GM19351 (cell line): Measurements from ENCODE around the gene NTN5.
"Not testable (repeated sequence)": the region's sequence is repeated elsewhere in the genome, so short reads cannot be mapped to it uniquely, and the experiment has no call there.

ENCODE experiments used
- ATAC-seq: cut with Tn5 transposase; IDR thresholded peaks from one replicate; pipeline ENCODE4 v1.9.1; 2021; ENCODE audit warnings: mild to moderate bottlenecking, moderate library complexity; ENCODE audit not compliant: unreplicated experiment

The NTN5 gene

DNA sequence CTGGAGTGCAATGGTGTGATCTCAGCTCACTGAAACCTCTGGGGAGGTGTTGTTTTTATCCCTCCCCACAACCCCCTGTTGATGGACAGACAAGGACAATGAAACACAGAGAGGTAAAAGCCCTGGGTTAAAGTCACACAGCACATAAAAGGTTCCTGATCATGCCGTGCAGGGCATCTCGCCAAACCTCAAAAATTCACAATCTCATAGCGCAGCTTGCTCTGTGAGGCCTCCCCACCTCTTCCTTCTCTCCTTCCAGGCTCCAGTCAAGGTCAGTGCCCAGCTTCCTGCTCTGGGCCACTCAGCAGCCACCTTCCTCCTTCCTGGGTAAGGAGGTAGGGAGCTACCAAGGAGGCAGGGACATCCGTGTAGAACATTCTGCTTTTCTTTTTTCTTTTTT is 25.2 kb upstream of the NTN5 start:
- no peak for ATAC-seq

DNA sequence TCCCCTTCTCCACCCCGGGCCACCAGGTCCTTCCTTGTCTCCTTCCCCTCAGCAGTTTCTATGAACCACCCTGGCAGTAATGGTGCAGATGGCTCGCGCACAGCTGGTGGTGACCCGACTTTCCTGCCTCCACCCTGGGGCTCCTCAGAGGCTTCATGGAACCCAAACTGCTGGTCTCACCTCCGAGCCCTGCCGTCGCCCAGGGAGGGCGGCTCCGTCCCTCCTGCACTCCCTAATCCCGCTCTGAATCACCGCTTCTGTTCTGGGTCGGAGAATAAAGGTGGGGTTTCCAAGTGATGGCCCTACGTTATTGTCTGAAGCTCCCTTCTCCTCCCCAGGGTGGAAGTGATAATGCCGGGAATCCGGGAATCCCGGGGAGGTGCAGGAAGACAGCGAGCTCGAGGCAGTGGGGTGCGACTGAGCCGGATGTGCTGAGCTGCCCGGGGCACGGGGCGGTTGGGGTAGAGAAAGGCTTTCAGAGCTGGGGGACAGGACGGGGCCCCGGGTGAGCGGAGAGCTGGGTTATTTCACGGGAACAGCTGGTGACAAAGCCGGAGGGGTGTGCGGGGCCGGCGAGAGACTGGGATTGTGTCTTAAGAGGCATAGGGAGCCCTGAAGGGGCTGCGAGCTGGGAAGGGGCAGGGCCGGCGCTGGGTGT is 23.7 kb upstream of the NTN5 start:
- ATAC-seq, result no peak

DNA sequence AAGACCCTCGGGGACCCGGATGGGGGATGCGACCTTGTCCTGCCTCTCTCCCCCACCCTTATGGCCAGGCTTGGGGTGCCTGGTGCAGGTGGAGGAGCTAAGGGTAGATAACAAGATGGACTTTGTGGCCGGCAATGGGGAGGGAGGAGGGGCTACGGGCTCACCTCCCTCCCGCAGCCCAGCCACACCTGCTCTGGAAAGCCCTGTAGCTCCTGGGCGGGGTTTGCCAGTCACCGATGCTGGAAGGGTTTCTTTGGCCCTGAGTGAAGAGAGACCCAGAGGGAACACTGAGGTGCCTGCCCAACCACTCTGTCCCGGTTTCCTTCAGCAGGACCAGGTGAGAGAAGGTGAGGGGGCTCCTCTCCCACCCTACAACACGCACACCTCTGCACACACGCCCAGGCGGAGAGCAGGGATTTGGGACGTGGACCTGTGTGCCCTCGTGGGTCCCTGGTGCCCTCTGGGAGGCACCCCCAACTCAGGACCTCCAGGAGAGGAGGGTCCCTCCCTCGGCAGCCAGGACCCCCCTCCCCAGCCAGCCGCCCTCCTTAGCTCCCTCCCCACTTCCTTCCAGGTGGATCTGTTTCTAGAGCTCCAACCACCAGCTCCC is 23.0 kb upstream of the NTN5 start, which contains the start of gene FUT2:
Gene FUT2, plus strand, starts transcription at position 229 of the 610 bp plus-strand sequence. CDS start 6,986 bp downstream, outside the sequence.
- ATAC-seq, result no peak

DNA sequence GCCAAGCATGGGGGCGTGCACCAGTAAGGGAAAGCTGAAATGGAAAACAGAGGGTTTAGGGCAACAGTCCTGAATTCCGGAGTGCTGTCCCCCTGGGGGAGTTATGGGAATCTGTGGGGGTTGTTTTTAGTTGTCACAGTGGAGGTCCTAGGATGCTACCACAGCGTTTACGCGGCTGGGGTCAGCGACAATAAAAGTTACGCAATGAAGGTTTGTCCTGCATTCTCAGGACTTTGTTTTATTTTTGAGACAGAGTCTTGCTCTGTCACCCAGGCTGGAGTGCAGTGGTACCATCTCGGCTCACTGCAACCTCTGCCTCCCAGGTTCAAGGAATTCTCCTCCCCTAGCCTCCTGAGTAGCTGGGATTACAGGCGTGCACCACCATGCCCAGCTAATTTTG is 20.8 kb upstream of the NTN5 start:
- ATAC-seq, result not testable (repeated sequence)

DNA sequence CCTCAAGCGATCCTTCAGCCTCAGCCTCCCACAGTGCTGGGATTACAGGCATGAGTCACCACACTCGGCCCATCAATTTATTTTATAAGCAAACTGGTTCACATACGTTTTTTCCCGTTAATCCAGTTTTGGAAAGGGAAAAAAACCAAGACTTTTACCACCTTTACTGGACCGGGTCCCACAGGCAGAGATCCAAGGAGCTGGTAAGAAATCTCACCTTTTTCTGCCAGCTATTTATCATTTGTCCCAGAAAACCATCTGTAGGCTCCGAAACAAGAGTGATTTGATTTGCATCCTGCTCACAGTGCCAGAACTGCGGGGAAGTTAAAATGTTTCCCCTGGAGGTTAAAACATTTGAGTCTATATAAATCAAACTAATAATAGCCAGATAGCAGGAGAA is 16.6 kb upstream of the NTN5 start:
- no peak for ATAC-seq

DNA sequence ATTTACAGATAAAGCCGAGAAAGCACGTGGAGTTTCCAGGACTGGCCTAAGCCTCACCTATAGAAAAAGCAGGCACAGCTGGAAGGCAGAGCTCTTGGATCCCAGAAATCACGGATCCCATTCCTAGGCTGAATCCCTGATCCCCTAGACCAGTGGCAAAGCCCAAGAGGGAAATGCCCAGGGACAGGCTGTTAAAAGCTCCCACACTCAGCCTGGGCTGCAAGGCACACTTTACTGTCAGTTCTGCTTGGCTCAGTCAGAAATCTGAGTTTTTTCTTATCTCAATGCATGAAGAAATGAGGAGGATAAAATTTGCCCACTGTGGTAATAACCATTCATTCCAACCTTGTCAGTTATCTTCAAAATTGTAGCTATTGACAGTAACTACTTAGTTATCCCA is 15.0 kb upstream of the NTN5 start:
- ATAC-seq, result no peak

DNA sequence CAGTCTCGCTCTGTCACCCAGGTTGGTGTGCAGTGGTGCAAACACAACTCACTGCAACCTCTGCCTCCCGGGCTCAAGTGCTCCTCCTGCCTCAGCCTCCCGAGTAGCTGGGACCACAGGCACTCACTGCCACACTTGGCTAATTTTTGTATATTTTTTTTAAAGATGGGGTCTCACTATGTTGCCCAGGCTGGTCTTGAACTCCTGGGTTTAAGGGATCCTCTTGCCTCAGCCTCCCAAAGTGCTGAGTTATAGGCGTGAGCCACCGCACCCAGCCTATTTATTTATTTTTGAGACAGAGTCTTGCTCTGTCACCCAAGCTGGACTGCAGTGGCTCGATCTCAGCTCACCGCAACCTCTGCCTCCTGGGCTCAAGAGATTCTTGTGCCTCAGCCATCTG is 13.8 kb upstream of the NTN5 start:
- ATAC-seq, result not testable (repeated sequence)

DNA sequence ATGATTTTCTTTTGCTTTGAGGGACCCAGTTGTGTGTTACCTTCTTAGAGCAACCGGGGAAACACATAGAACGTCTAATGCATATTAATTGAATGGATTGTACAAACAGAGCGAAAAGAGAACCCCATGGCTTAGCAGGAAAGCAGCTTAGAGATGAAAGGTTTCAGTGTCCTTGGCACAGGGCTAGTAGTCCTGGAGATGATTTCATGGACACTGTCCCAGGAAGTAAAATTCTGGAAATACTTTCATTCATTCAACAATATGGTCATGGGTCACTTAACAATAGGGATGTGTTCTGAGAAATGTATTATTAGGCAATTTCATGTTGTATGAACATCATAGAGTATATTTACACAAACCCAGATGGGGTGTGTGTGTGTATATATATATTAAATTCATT is 13.3 kb upstream of the NTN5 start:
- no peak for ATAC-seq

DNA sequence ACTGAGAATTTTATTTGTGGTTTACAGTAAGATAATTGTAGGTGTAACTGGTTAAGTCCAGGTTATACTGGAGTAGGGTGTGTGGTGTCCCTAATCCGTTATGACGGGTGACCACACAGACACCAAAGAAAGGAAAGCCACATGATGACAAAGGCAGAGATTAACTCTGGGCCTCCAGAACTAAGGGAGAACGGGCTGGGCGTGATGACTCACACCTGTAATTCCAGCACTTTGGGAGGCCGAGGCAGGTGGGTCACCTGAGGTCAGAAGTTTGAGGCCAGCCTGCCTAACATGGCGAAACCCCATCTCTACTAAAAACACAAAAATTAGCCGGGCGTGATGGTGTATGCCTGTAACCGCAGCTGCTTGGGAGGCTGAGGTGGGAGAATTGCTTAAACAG is 12.8 kb upstream of the NTN5 start:
- no peak for ATAC-seq

DNA sequence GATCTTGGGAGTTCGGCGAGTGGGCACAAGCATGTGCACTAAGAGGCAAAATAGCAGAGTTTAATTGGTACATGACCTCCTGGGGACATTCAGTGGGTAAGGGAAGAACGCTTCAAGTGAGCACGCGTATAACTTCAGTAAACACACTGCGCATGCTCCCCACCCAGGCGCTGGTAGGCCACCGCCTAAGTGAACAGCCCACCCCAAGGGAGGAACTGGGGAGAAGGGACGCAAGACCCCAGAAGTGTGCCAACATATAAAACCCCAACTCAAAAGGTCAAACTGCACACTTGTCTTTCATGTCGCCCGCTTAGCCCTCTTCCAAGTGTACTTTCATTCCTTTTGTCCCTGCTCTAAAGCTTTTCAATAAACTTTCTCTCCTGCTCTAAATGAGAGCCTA is 10.5 kb upstream of the NTN5 start:
- ATAC-seq, result no peak

DNA sequence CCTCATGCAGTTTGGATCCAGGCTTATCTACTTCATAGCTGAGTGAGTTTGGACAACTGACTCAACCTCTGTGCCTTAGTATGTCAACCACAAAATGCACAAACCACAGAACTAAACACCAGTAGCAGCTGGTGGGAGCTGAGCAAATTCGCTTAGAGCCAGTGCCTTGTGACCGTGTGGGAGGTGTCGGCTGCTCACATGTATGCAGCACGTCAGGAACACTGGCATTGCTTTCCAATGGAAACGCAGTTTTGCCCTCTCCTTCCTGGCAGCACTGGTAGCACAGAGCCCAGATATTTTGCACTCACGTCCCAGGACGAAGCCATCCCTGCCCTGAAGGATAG is 8.3 kb upstream of the NTN5 start:
- no peak for ATAC-seq

DNA sequence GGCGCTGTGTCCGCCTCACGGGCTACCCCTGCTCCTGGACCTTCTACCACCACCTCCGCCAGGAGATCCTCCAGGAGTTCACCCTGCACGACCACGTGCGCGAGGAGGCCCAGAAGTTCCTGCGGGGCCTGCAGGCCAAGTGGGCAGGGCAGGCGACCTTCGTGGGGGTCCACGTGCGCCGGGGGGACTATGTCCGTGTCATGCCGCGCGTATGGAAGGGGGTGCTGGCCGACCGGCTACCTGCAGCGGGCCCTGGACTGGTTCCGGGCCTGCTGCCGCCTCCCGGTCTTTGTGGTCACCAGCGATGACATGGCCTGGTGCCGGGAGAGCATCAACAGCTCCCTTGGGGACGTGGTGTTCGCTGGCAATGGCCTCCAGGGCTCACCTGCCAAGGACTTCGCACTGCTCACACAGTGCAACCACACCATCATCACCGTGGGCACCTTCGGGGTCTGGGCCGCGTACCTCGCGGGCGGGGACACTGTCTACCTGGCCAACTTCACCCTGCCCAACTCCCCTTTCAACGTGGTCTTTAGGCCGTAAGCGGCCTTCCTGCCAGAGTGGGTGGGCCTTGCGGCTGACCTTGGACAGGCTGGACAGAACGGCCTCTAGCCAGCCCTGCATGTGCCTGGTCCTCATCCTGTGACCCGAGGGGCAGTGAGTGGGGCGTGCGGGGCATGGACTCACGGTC is 7.8 kb upstream of the NTN5 start:
- ATAC-seq, result no peak

DNA sequence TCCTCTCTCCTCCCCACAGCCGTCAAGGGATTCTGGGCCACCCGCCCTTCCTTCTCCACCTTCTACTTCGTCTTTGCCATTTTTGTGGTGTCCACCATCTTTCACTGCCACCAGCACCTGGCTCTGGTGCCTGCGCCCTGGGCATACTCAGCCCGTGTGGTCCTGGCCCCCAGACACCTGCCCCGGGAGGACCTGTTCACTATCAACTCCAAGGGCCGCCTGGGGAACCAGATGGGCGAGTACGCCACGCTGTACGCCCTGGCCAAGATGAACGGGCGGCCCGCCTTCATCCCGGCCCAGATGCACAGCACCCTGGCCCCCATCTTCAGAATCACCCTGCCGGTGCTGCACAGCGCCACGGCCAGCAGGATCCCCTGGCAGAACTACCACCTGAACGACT is 7.2 kb upstream of the NTN5 start:
- ATAC-seq, result not testable (repeated sequence)

DNA sequence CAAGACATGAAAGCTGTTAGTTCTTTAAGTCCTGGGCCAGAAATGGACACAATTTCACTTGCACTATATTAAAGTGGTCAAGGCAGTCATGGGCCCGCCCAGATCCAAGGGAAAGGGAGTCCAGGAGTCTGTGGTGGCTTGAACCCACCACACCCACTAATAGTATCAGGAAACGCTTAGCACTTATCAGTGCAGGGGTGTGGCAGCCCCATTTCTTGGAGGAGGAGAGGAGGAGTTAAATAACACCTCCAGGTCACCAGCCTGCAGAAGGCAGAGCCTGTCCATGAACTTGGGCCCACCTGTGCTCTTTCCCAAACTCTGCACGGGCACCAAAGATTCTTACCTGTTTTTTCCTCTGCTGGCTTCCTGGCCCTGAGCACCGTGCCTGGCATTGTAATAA is 5.4 kb upstream of the NTN5 start:
- no peak for ATAC-seq

DNA sequence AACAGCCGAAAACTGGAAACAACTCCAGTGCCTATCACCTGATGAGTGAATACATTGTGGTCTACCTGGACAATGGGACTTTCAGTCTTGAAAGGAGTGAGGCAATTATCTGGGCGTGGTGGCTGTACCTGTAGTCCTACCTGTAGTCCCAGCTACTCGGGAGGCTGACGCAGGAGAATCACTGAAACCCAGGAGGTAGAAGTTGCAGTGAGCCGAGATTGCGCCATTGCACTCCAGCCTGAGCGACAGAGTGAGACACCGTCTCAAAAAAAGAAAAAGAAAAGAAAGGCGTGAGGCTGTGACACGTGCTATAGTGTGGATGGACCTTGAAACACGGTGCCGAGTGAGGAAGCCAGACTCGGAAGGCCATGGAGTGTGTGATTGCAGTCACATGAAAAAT is 4.1 kb upstream of the NTN5 start:
- ATAC-seq, result no peak

DNA sequence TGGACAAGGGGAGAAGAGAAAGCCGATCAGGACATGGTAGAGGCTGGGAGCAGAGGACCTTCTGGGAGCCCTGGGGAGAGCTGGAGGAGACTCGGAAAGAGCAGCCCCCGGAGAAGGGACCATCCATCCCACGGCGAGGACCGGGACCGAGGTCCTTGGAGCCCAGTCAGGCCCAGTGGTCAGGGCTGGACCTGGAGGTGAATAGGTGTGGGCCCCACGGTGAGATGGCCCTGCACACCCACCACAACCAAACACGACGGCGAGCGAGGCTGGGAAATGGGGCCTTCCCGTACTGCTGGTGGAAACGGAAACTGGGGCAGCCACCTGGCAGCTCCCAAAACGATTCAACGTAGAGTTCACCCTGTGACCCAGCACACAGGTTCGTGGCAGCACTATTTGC is 3.7 kb upstream of the NTN5 start:
- no peak for ATAC-seq

DNA sequence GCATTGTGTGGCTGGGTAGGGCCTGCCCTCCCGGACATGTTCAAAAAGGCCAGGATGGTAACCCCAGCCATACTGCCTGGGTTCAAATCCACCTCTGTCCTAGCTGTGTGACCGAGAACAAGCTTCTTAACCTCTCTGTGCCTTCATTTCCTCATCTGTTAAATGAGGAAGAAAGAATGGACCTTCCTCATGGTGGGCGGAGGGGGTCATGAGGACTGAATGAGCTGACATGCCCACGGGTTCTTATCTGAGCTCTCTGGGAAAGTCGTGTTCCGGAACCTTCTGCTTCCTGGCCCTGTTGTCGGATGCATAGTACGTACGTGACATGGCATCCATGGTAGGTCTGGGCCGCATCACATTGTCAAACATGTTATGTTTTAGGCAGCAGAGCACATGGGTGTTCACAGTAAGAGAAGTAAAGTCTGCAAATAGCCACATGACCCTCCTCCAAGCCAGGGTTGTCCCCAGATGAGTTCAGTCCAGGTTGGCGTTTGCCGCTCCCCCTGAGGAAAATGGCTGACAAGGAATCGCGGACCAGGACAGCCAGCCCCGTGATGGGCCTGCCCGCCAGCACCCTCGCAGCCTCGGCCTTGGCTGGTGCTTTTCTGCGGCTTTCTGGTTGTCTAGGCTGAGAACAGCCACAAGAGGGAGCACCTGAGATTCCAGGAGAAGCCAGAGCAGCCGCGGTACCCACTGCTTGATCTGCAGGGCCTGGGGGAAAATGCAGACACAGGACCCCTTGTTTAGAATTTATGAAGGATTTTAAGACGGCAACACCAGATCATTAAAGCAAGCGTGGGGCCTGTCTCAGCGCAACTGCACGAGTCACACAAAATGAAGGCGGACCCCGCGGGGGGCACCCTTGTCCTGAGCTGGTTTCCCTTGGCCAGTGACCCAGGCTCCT is 2.4 kb upstream of the NTN5 start:
- no peak for ATAC-seq

DNA sequence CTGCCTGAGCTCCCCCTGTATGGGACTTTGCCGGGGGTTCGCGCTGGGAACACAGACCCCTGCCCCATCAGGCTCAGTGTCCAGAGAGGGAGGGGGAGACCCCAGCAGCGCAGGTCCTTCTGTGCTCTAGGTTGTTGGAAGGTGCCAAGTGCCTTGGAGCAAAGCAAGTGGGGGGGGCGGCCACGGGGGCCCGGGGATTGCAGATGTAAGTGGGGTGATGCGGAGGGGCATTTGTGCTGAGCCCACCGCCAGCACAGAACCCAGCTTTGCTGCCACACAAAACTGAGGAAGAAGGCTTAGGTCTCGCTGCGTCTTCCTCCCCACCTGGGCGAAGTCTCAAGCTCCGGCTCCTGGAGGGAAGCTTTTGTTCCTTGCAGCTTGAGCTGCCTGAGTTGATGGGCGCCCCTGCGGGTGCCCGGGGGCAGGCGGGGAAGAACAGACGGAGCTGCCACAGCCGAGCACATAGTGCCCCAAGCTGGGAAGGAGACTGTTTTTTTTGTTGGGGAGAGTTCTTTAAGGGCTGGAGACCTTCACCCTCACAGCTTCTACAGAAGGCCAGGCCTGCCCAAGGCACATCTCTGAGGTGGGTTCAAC is 1.5 kb upstream of the NTN5 start:
- no peak for ATAC-seq

DNA sequence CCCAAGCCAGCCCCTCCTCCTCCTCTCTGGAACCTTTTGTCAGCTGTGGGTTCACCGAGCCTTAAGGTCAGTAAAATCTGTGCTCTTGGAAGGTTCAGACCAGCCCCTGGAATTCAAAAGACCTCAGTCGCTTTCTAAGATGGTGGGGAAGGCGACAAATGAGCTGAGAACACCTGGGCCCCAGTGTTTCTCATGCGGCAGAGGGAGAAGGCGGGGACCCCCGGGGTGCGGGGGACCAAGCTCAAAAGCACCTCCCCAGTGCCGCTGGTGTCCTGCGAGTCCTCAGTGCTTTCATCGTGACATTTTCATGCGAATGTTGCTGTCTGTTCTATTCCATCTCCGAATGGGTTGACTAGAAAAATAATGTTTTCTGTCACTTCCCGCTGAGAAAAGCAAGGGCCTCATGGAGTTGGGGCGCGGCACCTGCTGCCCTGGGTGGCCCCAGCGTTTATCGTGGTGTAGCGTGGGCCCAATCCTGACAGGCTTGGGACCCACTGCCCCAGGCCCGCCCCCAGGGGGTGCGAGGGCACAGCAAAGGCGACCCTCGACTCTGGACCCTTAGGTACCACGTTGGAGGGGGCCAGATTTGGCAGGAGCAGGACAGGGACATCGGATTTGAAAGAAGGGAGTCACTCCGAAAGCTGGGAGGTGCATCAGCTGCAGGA is 751 bp upstream of the NTN5 start:
- ATAC-seq, result no peak

DNA sequence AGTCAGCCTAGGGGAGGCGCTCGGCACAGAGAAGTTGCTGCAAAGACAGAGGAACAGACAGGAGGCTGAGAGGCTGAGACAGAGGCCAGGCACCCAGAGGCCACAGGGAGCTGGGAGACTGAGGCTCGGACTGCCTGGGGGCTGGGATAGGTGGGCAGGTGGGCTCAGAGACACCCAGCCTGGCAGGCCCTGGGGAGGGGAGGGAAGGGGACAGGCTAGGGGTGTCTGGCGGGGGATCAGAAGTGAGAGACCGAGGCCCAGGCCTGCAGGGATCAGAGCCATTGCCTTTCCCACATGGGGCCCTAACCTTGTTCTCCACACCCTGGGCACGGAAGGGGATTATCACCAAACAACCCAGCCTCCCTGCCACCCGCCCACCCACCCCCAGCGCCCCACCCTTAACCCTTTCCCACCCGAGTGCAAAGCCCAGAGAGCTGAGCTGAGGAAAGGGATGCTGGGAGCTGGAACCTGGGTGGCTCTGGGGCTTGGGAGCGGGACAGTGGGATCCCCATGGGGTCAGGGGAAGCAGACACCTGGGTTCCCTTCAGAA is 1.3 kb downstream of the NTN5 start:
- ATAC-seq, result no peak
